HFF-Myc (cell line): ENCODE results near the gene COPB2.

Experiments used
- DNase-seq: peaks from one replicate; pipeline ENCODE4 v3.0.0-alpha.2; 2011; ENCODE audit warnings: low read depth; ENCODE audit errors: extremely low read depth
- H3K4me3 ChIP-seq: replicated peaks from 2 replicates; pipeline ENCODE4 v1.5.1; 2011; ENCODE audit warnings: low read depth, mild to moderate bottlenecking, control low read depth, low read length
- CTCF ChIP-seq: IDR thresholded peaks from 2 replicates; pipeline ENCODE4 v1.5.1; 2012; ENCODE audit warnings: mild to moderate bottlenecking, low read depth, low read length, control low read depth; ENCODE audit errors: missing control alignments

COPB2 gene

GRCh38 chr3:139389552-139390368, at the start of gene COPB2:
Gene COPB2 (minus strand): TSS chr3:139389647. CDS start chr3:139389550, 97 bp downstream.
- DNase-seq: peak; percentile 96
- H3K4me3 ChIP-seq: peak within 1 kb of the TSS; percentile 91
- TF ChIP-seq CTCF: no peak

DNA sequence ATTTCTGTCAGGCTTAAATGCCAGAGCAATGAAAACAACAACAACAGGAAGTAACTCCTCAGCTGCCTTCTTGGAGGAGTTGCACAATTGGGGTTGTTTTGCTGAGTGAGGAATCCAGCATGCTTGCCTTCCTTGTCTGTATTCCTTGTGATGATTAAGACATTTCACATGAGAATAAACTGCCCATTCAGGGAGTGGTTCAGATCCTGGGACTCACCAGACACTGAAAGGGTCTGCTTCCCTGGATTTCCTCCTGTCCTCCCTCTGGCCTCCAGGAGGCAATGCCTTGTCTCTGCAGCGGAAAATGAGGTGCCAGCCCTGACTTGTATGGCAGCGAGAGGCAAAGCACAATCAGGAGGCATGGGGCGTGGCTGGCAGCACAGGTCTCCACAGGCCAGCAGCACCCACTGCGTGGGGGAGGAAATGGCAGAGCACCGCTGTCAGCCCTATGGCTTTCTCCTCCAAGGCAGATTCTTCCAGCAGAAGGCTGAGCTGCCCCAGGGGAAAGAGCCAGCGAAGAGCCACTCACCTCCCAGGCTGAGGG, 45.4 kb upstream of the COPB2 start:
- no peak for TF ChIP-seq CTCF
- DNase-seq: no peak
- H3K4me3 ChIP-seq: no peak overlapping the region

DNA sequence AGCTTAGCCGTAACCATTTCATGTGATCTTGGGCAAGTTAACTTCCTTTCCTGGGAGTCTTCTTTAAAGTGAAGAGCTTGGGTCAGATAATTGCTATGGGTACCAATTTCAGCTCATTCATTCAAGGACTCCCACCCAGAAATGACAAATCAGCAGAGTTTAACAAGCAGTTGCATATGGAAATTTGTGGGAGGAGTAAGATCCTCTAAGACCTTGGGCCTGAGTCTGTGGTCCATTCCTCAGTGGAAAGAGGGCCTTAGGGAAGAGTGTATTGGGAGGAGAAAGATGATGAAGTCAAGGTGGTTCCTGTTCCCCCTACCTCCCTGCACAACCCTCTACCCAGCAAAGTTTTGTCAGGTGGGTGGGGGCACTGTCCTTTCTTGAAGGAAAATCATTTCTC, 44.8 kb upstream of the COPB2 start:
- no peak for TF ChIP-seq CTCF
- no peak for DNase-seq
- H3K4me3 ChIP-seq: no peak overlapping the region

DNA sequence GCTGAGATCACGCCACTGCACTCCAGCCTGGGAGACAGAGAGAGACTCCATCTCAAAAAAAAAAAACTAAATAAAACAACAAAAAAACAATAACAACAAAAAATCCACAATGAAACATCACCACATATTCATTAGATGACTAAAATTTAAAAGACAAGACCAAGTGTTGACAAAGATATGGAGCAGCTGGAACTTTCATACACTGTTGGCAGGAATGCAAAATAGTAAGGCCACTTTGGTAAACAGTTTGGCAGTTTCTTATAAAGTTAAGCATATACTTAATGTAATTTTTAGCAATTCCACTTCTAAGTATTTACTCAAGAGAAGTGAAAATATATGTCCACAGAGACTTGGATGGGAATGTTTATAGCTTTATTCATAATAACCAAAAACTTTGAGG, 43.6 kb upstream of the COPB2 start:
- no peak for TF ChIP-seq CTCF
- H3K4me3 ChIP-seq: no peak overlapping the region
- DNase-seq: no peak

GRCh38 chr3:139430493-139430892, 41.0 kb upstream of the COPB2 start:
- no peak for DNase-seq
- TF ChIP-seq CTCF: no peak
- no peak overlapping the region for H3K4me3 ChIP-seq

DNA sequence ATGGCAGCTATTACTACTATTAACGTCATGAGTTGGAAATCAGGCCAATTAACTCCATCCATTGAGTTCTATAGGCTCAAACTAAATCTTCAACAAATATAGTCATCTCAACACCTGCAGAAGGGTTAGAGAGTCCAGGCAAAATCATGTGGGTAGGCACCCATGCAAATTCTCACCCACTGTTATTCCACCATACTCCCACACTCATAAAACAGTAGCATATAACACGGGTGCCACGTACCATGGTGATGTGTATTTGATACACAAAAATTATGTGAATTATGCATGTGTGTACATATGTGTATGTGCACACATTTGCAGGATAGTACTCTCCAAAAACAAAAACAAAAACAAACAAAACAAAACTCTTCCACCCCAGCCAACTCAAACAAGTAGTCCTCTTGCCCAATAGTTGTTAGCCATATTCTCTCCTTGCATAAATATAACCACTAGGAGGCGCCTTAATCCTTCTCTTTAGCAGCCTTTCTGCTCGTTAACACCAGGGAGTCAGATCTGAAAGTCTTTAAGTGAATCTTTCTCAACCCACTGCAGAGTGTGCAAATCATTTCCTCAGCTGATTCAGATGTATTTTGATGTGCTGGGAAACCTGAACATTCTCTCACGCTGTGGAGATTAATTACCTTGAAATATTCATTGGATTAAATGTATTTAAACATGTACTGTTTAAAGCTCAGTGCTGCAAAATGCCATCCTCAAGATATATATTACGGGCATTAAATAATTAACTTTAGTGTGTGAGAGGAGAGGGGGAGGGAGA, 38.0 kb upstream of the COPB2 start:
- no peak overlapping the region for H3K4me3 ChIP-seq
- DNase-seq: peak; percentile 51
- TF ChIP-seq CTCF: peak; percentile 68
